ENCODE measurements around the gene LEMD2.

The LEMD2 gene

DNA sequence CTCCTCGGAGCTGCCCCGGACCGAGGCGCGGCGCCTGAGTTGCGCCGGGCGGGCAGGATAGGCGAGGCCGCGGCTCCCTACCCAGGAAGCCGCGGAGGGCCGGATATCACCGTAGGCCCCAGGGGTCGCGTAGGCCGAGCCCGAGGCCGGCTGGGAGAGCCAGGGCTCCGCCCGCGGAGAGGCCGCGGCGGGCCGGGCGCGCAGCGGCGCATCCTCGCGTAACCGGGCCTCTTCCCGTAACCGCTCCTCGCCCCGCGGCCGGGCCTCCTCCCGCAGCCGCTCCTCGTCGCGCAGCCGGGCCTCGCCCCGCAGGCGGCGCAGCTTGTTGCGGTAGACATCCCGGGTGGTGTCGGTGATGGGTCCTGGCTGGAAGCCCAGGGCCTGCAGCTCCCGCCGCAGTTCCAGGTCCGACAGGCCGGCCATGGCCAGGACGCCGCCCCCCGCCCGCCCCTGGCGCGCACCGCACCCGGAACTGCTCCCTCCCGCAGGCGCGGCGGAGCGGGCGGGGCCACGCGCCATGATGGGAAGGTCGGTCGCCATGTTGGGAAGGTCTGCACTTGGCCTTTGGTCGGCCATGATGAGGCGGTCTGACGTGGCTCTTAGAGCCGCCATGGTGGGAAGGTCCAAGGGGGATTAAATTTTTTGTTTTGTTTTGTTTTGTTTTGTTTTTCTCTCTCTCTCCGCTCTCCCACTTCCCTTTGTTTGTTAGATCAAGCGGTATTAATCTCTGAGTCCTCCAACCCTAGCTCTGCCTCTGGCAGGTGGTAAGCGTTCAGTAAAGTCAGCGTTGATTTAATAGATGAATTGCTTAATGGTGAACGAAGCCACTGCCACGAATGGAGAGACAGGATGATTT is at the start of gene LEMD2 (continued):
- TF ChIP-seq, protein P1, sequence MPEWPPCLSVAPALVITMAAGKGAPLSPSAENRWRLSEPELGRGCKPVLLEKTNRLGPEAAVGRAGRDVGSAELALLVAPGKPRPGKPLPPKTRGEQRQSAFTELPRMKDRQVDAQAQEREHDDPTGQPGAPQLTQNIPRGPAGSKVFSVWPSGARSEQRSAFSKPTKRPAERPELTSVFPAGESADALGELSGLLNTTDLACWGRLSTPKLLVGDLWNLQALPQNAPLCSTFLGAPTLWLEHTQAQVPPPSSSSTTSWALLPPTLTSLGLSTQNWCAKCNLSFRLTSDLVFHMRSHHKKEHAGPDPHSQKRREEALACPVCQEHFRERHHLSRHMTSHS (tag by site-specific recombination; IDR thresholded peaks at IDR 0.05), result no peak
- TF ChIP-seq REST (tag by site-specific recombination; IDR thresholded peaks at IDR 0.05), result peak; percentile 43; the same call in 1 of the 2 replicates
- TF ChIP-seq KLF7 (tag by site-specific recombination; IDR thresholded peaks at IDR 0.05; ENCODE audit: borderline replicate concordance), result peak; percentile 70; the same call in 1 of the 2 replicates
- TF ChIP-seq GLI2 (tag by site-specific recombination; IDR thresholded peaks at IDR 0.05; ENCODE audit: borderline replicate concordance, low read depth), result no peak
- no peak for TF ChIP-seq ZNF416 (tag by site-specific recombination; IDR thresholded peaks at IDR 0.05)
- no peak; the same call in 1 of the 2 replicates for TF ChIP-seq SCRT2 (tag by site-specific recombination; IDR thresholded peaks at IDR 0.05)
- TF ChIP-seq ZNF624 (tag by site-specific recombination; IDR thresholded peaks at IDR 0.05), result no peak
- peak; percentile 79 for TF ChIP-seq KLF9 (tag by site-specific recombination; IDR thresholded peaks at IDR 0.05; ENCODE audit: low read depth)
- no peak for TF ChIP-seq TRIM28 (IDR thresholded peaks at IDR 0.05; ENCODE audit: borderline replicate concordance, low read length)
- TF ChIP-seq ZNF600 (tag by site-specific recombination; IDR thresholded peaks at IDR 0.05), result peak; percentile 42; the same call in 1 of the 2 replicates
- TF ChIP-seq ZNF571 (tag by site-specific recombination; IDR thresholded peaks at IDR 0.05), result no peak
- TF ChIP-seq ZNF223 (tag by site-specific recombination; IDR thresholded peaks at IDR 0.05), result no peak; the same call in 1 of the 2 replicates
- peak; percentile 100 for TF ChIP-seq YY1 (tag by site-specific recombination; IDR thresholded peaks at IDR 0.05)
- TF ChIP-seq, protein P2, sequence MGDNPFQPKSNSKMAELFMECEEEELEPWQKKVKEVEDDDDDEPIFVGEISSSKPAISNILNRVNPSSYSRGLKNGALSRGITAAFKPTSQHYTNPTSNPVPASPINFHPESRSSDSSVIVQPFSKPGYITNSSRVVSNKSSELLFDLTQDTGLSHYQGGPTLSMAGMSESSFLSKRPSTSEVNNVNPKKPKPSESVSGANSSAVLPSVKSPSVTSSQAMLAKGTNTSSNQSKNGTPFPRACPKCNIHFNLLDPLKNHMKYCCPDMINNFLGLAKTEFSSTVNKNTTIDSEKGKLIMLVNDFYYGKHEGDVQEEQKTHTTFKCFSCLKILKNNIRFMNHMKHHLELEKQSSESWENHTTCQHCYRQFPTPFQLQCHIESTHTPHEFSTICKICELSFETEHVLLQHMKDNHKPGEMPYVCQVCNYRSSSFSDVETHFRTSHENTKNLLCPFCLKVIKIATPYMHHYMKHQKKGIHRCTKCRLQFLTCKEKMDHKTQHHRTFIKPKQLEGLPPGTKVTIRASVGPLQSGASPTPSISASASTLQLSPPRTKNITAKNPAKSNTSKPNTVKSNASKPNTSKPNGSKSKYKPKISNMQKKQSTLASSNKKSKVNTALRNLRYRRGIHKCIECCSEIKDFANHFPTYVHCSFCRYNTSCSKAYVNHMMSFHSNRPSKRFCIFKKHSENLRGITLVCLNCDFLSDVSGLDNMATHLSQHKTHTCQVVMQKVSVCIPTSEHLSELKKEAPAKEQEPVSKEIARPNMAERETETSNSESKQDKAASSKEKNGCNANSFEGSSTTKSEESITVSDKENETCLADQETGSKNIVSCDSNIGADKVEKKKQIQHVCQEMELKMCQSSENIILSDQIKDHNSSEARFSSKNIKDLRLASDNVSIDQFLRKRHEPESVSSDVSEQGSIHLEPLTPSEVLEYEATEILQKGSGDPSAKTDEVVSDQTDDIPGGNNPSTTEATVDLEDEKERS (tag by site-specific recombination; IDR thresholded peaks at IDR 0.05), result peak; percentile 96
- TF ChIP-seq IKZF3 (tag by site-specific recombination; IDR thresholded peaks at IDR 0.05), result peak; percentile 37; the same call in 1 of the 2 replicates
- TF ChIP-seq ZNF626 (tag by site-specific recombination; IDR thresholded peaks at IDR 0.05), result no peak
- peak; percentile 82 for TF ChIP-seq PATZ1 (tag by site-specific recombination; IDR thresholded peaks at IDR 0.05)
- peak; percentile 42; the same call in 1 of the 2 replicates for TF ChIP-seq GLIS1 (tag by site-specific recombination; IDR thresholded peaks at IDR 0.05)
- no peak for TF ChIP-seq ZNF169 (tag by site-specific recombination; IDR thresholded peaks at IDR 0.05)
- TF ChIP-seq MZF1 (tag by site-specific recombination; IDR thresholded peaks at IDR 0.05; ENCODE audit: borderline replicate concordance), result no peak
- no peak for TF ChIP-seq ZNF140 (tag by site-specific recombination; IDR thresholded peaks at IDR 0.05)
- TF ChIP-seq ZNF202 (tag by site-specific recombination; IDR thresholded peaks at IDR 0.05; ENCODE audit: borderline replicate concordance), result no peak
- TF ChIP-seq BCL6B (tag by site-specific recombination; IDR thresholded peaks at IDR 0.05), result no peak
- no peak for TF ChIP-seq ZNF302 (tag by site-specific recombination; IDR thresholded peaks at IDR 0.05; ENCODE audit: low read depth)
- TF ChIP-seq ZSCAN18 (tag by site-specific recombination; IDR thresholded peaks at IDR 0.05), result peak; percentile 89
- TF ChIP-seq ZSCAN23 (tag by site-specific recombination; IDR thresholded peaks at IDR 0.05), result peak; percentile 54; the same call in 1 of the 2 replicates
- TF ChIP-seq ZNF654 (tag by site-specific recombination; IDR thresholded peaks at IDR 0.05; ENCODE audit: low read depth), result no peak

Data from HEK293 (cell line).